WTC11 (cell line): ENCODE results near the gene GALM. TPM values are rescaled to one million over a fixed set of nuclear protein-coding genes. Genes with fewer than 3 reads are reported as not detected.

Experiments
- ATAC-seq: fragments of 200-7000 bp; cut with Tn5 transposase; 2 replicates; pipeline ENCODE4 v1.10.0; 2021; ENCODE audit warnings: mild to moderate bottlenecking, moderate library complexity
- CTCF ChIA-PET: fragments of 300-600 bp; sonication (Branson Sonifier 250); formaldehyde crosslinking; loops from one replicate; lab custom pipeline; 2021; ENCODE audit warnings: antibody characterized with exemption; lab: Charles Lee
- POLR2A ChIA-PET: fragments of 350-600 bp; sonication (Branson Sonifier 250); formaldehyde crosslinking; loops from one replicate; lab custom pipeline; 2021; ENCODE audit warnings: antibody characterized with exemption; lab: Charles Lee
- DNase-seq: peaks from one replicate; pipeline ENCODE4 v3.0.0; 2021; ENCODE audit warnings: low spot score
- H3K27ac Mint-ChIP-seq: 2 replicates; pipeline ENCODE4 v1.8.0; 2021; ENCODE audit warnings: mixed read lengths
- H3K27me3 Mint-ChIP-seq: 2 replicates; pipeline ENCODE4 v1.8.0; 2021; ENCODE audit warnings: low read depth, mild to moderate bottlenecking, moderate library complexity, mixed read lengths
- H3K36me3 Mint-ChIP-seq: 2 replicates; pipeline ENCODE4 v1.8.0; 2021; ENCODE audit warnings: mixed read lengths
- H3K4me1 Mint-ChIP-seq: 2 replicates; pipeline ENCODE4 v1.8.0; 2022; ENCODE audit warnings: mixed read lengths
- H3K4me3 Mint-ChIP-seq: 2 replicates; pipeline ENCODE4 v1.8.0; 2021; ENCODE audit warnings: mild to moderate bottlenecking, moderate library complexity, mixed read lengths
- H3K9me3 Mint-ChIP-seq: 2 replicates; pipeline ENCODE4 v1.8.0; 2021; ENCODE audit warnings: mixed read lengths
- FOXP1 ChIP-seq: sonication (generic); formaldehyde crosslinking; IDR thresholded peaks from 2 replicates; pipeline ENCODE4 v1.8.0; 2022; ENCODE audit warnings: missing genetic modification reagents, mild to moderate bottlenecking, moderate library complexity, borderline replicate concordance
- GABPB1 ChIP-seq: sonication (generic); formaldehyde crosslinking; IDR thresholded peaks from 2 replicates; pipeline ENCODE4 v1.8.1; 2023; ENCODE audit warnings: mild to moderate bottlenecking, missing genetic modification reagents
- GTF2I ChIP-seq: fragments of 250-450 bp; sonication (Bioruptor Pico); conservative IDR thresholded peaks from 2 replicates; pipeline ENCODE4 v1.4.0; 2021; ENCODE audit warnings: mild to moderate bottlenecking
- JAZF1 ChIP-seq: fragments of 250-450 bp; sonication (Bioruptor Pico); IDR thresholded peaks from 2 replicates; pipeline ENCODE4 v1.9.0; 2021; ENCODE audit warnings: moderate library complexity, mild to moderate bottlenecking, inconsistent platforms
- NR2C2 ChIP-seq: sonication (generic); formaldehyde crosslinking; IDR thresholded peaks from 2 replicates; pipeline ENCODE4 v1.8.0; 2022; ENCODE audit warnings: mild to moderate bottlenecking, missing genetic modification reagents
- NR3C1 ChIP-seq: sonication (generic); formaldehyde crosslinking; conservative IDR thresholded peaks from 2 replicates; pipeline ENCODE4 v1.8.1; 2023; ENCODE audit warnings: low read depth, mild to moderate bottlenecking, missing genetic modification reagents
- OVOL2 ChIP-seq: fragments of 250-450 bp; sonication (Bioruptor Pico); IDR thresholded peaks from 2 replicates; pipeline ENCODE4 v1.9.0; 2021; ENCODE audit warnings: mild to moderate bottlenecking, borderline replicate concordance
- RELA ChIP-seq: sonication (generic); formaldehyde crosslinking; IDR thresholded peaks from 2 replicates; pipeline ENCODE4 v1.8.1; 2022; ENCODE audit warnings: missing genetic modification reagents, mild to moderate bottlenecking, borderline replicate concordance
- RORB ChIP-seq: fragments of 250-450 bp; sonication (Bioruptor Pico); IDR thresholded peaks from 2 replicates; pipeline ENCODE4 v1.9.0; 2021; ENCODE audit warnings: mild to moderate bottlenecking
- ZNF138 ChIP-seq: sonication (generic); formaldehyde crosslinking; conservative IDR thresholded peaks from 2 replicates; pipeline ENCODE4 v1.8.1; 2022; ENCODE audit warnings: mild to moderate bottlenecking, moderate library complexity, missing genetic modification reagents
- ZNF396 ChIP-seq: fragments of 250-450 bp; sonication (Bioruptor Pico); IDR thresholded peaks from 2 replicates; pipeline ENCODE4 v1.8.0; 2021; ENCODE audit warnings: mild to moderate bottlenecking, moderate library complexity, borderline replicate concordance
- total RNA-seq: library from RNA; stranded (reverse); gene quantifications from 3 replicates; pipeline ENCODE4 v1.2.3, GENCODE V29; 2021
- TF ChIP-seq, protein P1 (sequence below): sonication (generic); formaldehyde crosslinking; IDR thresholded peaks from 2 replicates; pipeline ENCODE4 v1.8.1; 2023; ENCODE audit warnings: mild to moderate bottlenecking, moderate library complexity, missing genetic modification reagents
- TF ChIP-seq, protein P2 (sequence below): sonication (generic); formaldehyde crosslinking; IDR thresholded peaks from 2 replicates; pipeline ENCODE4 v1.8.0; 2022; ENCODE audit warnings: missing genetic modification reagents
- TF ChIP-seq, protein P3 (sequence below): fragments of 200-600 bp; IDR thresholded peaks from 2 replicates; pipeline ENCODE4 v1.8.0; 2022; ENCODE audit warnings: antibody characterized with exemption
- TF ChIP-seq, protein P4 (sequence below): sonication (generic); formaldehyde crosslinking; IDR thresholded peaks from 2 replicates; pipeline ENCODE4 v1.8.1; 2023; ENCODE audit warnings: mild to moderate bottlenecking, missing genetic modification reagents, borderline replicate concordance
- TF ChIP-seq, protein P5 (sequence below): sonication (generic); formaldehyde crosslinking; IDR thresholded peaks from 2 replicates; pipeline ENCODE4 v1.8.1; 2023; ENCODE audit warnings: mild to moderate bottlenecking, missing genetic modification reagents, moderate library complexity
- TF ChIP-seq, protein P6 (sequence below): sonication (generic); formaldehyde crosslinking; IDR thresholded peaks from 2 replicates; pipeline ENCODE4 v1.8.1; 2022; ENCODE audit warnings: mild to moderate bottlenecking, moderate library complexity, missing genetic modification reagents
- TF ChIP-seq, protein P7 (sequence below): sonication (generic); formaldehyde crosslinking; IDR thresholded peaks from 2 replicates; pipeline ENCODE4 v1.8.0; 2022; ENCODE audit warnings: mild to moderate bottlenecking, missing genetic modification reagents
- TF ChIP-seq, protein P8 (sequence below): fragments of 250-450 bp; sonication (Bioruptor Pico); IDR thresholded peaks from 2 replicates; pipeline ENCODE4 v1.9.0; 2021; ENCODE audit warnings: moderate library complexity, mild to moderate bottlenecking, inconsistent platforms, borderline replicate concordance

GALM gene
- total RNA-seq, 1 experiment from 2014 or later = 11.2 TPM

DNA sequence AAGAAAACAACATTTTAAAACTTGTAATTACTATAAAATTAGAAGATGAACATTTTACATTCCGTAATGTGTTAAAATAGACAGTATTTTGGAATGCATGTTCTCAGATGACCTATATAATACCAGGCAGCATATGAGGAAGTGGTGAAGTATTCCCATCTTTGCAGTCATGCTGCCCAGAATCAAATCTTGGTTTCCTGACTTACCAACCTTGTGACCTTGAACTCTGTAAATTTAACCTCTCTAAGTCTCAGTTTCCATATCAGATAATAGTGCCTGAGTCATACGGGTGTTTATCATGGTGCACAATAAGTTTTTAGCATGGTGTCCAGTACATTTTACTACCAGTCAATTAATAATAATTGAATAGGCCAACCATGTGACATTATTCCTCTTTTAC is 7.3 kb upstream of the GALM start (continued):
- TF ChIP-seq, protein P1, sequence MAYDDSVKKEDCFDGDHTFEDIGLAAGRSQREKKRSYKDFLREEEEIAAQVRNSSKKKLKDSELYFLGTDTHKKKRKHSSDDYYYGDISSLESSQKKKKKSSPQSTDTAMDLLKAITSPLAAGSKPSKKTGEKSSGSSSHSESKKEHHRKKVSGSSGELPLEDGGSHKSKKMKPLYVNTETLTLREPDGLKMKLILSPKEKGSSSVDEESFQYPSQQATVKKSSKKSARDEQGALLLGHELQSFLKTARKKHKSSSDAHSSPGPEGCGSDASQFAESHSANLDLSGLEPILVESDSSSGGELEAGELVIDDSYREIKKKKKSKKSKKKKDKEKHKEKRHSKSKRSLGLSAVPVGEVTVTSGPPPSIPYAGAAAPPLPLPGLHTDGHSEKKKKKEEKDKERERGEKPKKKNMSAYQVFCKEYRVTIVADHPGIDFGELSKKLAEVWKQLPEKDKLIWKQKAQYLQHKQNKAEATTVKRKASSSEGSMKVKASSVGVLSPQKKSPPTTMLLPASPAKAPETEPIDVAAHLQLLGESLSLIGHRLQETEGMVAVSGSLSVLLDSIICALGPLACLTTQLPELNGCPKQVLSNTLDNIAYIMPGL (CRISPR knock-in tag) = no peak
- TF ChIP-seq, protein P2, sequence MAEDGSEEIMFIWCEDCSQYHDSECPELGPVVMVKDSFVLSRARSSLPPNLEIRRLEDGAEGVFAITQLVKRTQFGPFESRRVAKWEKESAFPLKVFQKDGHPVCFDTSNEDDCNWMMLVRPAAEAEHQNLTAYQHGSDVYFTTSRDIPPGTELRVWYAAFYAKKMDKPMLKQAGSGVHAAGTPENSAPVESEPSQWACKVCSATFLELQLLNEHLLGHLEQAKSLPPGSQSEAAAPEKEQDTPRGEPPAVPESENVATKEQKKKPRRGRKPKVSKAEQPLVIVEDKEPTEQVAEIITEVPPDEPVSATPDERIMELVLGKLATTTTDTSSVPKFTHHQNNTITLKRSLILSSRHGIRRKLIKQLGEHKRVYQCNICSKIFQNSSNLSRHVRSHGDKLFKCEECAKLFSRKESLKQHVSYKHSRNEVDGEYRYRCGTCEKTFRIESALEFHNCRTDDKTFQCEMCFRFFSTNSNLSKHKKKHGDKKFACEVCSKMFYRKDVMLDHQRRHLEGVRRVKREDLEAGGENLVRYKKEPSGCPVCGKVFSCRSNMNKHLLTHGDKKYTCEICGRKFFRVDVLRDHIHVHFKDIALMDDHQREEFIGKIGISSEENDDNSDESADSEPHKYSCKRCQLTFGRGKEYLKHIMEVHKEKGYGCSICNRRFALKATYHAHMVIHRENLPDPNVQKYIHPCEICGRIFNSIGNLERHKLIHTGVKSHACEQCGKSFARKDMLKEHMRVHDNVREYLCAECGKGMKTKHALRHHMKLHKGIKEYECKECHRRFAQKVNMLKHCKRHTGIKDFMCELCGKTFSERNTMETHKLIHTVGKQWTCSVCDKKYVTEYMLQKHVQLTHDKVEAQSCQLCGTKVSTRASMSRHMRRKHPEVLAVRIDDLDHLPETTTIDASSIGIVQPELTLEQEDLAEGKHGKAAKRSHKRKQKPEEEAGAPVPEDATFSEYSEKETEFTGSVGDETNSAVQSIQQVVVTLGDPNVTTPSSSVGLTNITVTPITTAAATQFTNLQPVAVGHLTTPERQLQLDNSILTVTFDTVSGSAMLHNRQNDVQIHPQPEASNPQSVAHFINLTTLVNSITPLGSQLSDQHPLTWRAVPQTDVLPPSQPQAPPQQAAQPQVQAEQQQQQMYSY (CRISPR knock-in tag) = no peak
- TF ChIP-seq GABPB1 (CRISPR knock-in tag) (no peak), RORB (CRISPR knock-in tag) (no peak), NR2C2 (CRISPR knock-in tag) (no peak), ZNF138 (CRISPR knock-in tag) (no peak), GTF2I (CRISPR knock-in tag) (no peak), NR3C1 (no peak), FOXP1 (no peak)
- TF ChIP-seq, protein P3, sequence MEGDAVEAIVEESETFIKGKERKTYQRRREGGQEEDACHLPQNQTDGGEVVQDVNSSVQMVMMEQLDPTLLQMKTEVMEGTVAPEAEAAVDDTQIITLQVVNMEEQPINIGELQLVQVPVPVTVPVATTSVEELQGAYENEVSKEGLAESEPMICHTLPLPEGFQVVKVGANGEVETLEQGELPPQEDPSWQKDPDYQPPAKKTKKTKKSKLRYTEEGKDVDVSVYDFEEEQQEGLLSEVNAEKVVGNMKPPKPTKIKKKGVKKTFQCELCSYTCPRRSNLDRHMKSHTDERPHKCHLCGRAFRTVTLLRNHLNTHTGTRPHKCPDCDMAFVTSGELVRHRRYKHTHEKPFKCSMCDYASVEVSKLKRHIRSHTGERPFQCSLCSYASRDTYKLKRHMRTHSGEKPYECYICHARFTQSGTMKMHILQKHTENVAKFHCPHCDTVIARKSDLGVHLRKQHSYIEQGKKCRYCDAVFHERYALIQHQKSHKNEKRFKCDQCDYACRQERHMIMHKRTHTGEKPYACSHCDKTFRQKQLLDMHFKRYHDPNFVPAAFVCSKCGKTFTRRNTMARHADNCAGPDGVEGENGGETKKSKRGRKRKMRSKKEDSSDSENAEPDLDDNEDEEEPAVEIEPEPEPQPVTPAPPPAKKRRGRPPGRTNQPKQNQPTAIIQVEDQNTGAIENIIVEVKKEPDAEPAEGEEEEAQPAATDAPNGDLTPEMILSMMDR = no peak
- TF ChIP-seq, protein P4, sequence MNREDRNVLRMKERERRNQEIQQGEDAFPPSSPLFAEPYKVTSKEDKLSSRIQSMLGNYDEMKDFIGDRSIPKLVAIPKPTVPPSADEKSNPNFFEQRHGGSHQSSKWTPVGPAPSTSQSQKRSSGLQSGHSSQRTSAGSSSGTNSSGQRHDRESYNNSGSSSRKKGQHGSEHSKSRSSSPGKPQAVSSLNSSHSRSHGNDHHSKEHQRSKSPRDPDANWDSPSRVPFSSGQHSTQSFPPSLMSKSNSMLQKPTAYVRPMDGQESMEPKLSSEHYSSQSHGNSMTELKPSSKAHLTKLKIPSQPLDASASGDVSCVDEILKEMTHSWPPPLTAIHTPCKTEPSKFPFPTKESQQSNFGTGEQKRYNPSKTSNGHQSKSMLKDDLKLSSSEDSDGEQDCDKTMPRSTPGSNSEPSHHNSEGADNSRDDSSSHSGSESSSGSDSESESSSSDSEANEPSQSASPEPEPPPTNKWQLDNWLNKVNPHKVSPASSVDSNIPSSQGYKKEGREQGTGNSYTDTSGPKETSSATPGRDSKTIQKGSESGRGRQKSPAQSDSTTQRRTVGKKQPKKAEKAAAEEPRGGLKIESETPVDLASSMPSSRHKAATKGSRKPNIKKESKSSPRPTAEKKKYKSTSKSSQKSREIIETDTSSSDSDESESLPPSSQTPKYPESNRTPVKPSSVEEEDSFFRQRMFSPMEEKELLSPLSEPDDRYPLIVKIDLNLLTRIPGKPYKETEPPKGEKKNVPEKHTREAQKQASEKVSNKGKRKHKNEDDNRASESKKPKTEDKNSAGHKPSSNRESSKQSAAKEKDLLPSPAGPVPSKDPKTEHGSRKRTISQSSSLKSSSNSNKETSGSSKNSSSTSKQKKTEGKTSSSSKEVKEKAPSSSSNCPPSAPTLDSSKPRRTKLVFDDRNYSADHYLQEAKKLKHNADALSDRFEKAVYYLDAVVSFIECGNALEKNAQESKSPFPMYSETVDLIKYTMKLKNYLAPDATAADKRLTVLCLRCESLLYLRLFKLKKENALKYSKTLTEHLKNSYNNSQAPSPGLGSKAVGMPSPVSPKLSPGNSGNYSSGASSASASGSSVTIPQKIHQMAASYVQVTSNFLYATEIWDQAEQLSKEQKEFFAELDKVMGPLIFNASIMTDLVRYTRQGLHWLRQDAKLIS (CRISPR knock-in tag) = no peak
- TF ChIP-seq, protein P5, sequence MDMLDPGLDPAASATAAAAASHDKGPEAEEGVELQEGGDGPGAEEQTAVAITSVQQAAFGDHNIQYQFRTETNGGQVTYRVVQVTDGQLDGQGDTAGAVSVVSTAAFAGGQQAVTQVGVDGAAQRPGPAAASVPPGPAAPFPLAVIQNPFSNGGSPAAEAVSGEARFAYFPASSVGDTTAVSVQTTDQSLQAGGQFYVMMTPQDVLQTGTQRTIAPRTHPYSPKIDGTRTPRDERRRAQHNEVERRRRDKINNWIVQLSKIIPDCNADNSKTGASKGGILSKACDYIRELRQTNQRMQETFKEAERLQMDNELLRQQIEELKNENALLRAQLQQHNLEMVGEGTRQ (CRISPR knock-in tag) = no peak
- TF ChIP-seq, protein P6, sequence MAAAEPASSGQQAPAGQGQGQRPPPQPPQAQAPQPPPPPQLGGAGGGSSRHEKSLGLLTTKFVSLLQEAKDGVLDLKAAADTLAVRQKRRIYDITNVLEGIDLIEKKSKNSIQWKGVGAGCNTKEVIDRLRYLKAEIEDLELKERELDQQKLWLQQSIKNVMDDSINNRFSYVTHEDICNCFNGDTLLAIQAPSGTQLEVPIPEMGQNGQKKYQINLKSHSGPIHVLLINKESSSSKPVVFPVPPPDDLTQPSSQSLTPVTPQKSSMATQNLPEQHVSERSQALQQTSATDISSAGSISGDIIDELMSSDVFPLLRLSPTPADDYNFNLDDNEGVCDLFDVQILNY (CRISPR knock-in tag) = no peak

DNA sequence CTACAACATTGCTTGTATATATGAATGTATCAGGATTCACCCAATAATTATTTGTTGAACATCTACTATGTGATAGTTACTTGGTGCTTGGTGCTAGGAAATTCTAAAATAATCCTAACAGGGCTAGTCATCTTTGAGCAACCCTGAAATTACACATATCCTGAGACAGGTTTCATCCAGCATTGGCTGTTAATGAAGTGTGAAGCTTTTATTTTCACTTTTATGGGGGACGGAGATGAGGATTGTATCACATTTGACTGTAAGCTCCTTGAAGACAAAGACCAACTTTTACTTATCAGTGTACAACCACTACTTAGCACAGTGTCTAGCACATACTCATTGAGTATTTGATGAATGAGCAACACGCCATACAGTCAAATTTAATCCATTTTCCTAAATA is 6.8 kb upstream of the GALM start:
- Mint-ChIP-seq H3K4me3 (no peak overlapping the region), H3K9me3 (no peaks in the 10 kb centered on the region), H3K36me3 (no peaks in the 10 kb centered on the region), H3K27ac (no peak overlapping the region), H3K4me1 (no peaks in the 10 kb centered on the region), H3K27me3 (no peaks in the 10 kb centered on the region; the same call in 1 of the 2 replicates)
- ChIA-PET POLR2A (interaction anchor here (0.6 kb wide), 1 partner anchor 306 kb away, joined by 3 read pairs; no protein-coding TSS in a partner anchor), CTCF (no interaction called here)
- ATAC-seq (no peak), DNase-seq (no peak)
- no peak for TF ChIP-seq NR2C2 (CRISPR knock-in tag)
- no peak for TF ChIP-seq RELA (CRISPR knock-in tag)
- TF ChIP-seq, protein P7, sequence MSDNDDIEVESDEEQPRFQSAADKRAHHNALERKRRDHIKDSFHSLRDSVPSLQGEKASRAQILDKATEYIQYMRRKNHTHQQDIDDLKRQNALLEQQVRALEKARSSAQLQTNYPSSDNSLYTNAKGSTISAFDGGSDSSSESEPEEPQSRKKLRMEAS (CRISPR knock-in tag) = no peak
- no peak for TF ChIP-seq OVOL2 (CRISPR knock-in tag)
- TF ChIP-seq, protein P8, sequence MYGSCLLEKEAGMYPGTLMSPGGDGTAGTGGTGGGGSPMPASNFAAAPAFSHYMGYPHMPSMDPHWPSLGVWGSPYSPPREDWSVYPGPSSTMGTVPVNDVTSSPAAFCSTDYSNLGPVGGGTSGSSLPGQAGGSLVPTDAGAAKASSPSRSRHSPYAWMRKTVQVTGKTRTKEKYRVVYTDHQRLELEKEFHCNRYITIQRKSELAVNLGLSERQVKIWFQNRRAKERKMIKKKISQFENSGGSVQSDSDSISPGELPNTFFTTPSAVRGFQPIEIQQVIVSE (CRISPR knock-in tag) = no peak
- TF ChIP-seq, protein P3 = no peak
- TF ChIP-seq, protein P6 (CRISPR knock-in tag) = no peak
- no peak for TF ChIP-seq ZNF396
- no peak for TF ChIP-seq JAZF1 (CRISPR knock-in tag)
